ENCODE data around the gene SPTLC2.
A peak's percentile ranks its signal among the peaks of the same experiment; 100 is the strongest.

The SPTLC2 gene

DNA sequence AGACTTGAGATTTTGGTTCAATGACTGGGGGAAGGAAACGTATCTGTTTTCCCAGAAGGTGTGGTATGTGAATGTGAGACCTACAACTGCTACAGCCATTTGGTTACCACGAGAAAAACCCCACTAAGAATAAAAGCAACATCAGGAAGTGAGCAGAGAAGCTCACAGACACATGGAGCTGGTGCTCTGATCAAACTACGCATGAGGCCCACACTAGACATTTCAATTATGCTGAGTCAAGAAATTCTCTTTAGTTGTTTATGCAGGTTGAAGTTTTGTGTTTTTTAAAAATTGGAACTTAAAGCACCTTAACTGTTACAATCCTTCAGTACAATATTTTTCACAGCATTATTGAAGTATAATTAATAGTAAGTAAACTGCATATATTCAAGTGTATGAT lies 8.9 kb upstream of the SPTLC2 start:
- Histone ChIP-seq H3K9me3 (ENCODE audit: control extremely low read depth in 1 of 5, control insufficient read depth in 4 of 5, insufficient read depth in 2 of 5, low read depth in 1 of 5, low read length in 4 of 5) (peaks cover 0 to 3% (median 0%) of the 10 kb centered on the region in 5 experiments), H3K4me3 (ENCODE audit: control insufficient read depth in 1 of 7, extremely low read depth in 1 of 7, insufficient read depth in 4 of 7, low read depth in 2 of 7, low read length in 6 of 7) (no peak overlapping the region), H3K4me1 (ENCODE audit: control extremely low read depth in 1 of 4, control insufficient read depth in 4 of 4, insufficient read depth in 4 of 4, low read length in 3 of 4) (no peaks in the 10 kb centered on the region), H3K27me3 (replicated peaks in 2 of 5; ENCODE audit: control insufficient read depth in 4 of 5, insufficient read depth in 5 of 5, low read length in 4 of 5) (no peaks in the 10 kb centered on the region), H3K27ac (ENCODE audit: insufficient read depth in 1 of 2, low read depth in 1 of 2, low read length in 2 of 2, poor library complexity in 1 of 2, severe bottlenecking in 2 of 2) (no peak overlapping the region), H3K36me3 (ENCODE audit: control insufficient read depth in 4 of 4, insufficient read depth in 4 of 4, low read length in 3 of 4) (no peaks in the 10 kb centered on the region)
- ChIA-PET CTCF (interaction anchor here (1.5 kb wide), 1 partner anchor 8 kb away, joined by 4 read pairs; no protein-coding TSS in a partner anchor), POLR2A (no interaction called here)
- WGBS (ENCODE audit: insufficient coverage), result no CpG with 5 or more reads among the region's 3 CpGs
- no peak for DNase-seq

DNA sequence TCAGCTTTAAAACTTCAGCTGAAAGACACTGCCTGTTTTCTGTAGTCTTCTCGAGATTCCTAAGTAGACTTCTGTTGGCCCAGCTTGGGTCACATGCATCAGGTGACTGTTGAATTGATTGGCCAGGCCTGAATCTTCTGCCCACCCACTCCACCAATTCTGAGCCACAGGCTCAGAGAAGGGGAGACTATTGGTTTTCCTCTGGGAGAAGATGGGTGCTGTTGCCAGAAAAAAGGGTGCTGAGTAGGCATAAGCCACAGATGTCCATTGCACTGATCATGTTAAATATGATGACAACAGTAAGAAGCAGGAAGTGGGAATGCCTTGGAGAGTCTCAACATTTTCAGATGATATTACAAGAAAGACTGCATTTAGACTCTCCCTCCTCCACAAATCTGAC lies 6.8 kb upstream of the SPTLC2 start:
- WGBS (ENCODE audit: insufficient coverage), result 100% methylated on average over 1 of the region's 1 CpG
- Histone ChIP-seq H3K36me3 (ENCODE audit: control insufficient read depth in 4 of 4, insufficient read depth in 4 of 4, low read length in 3 of 4) (no peaks in the 10 kb centered on the region), H3K4me1 (ENCODE audit: control extremely low read depth in 1 of 4, control insufficient read depth in 4 of 4, insufficient read depth in 4 of 4, low read length in 3 of 4) (peaks cover 0 to 4% (median 0%) of the 10 kb centered on the region in 4 experiments), H3K4me3 (ENCODE audit: control insufficient read depth in 1 of 7, extremely low read depth in 1 of 7, insufficient read depth in 4 of 7, low read depth in 2 of 7, low read length in 6 of 7) (no peak overlapping the region), H3K27me3 (replicated peaks in 2 of 5; ENCODE audit: control insufficient read depth in 4 of 5, insufficient read depth in 5 of 5, low read length in 4 of 5) (no peaks in the 10 kb centered on the region), H3K9me3 (ENCODE audit: control extremely low read depth in 1 of 5, control insufficient read depth in 4 of 5, insufficient read depth in 2 of 5, low read depth in 1 of 5, low read length in 4 of 5) (no peaks in the 10 kb centered on the region), H3K27ac (ENCODE audit: insufficient read depth in 1 of 2, low read depth in 1 of 2, low read length in 2 of 2, poor library complexity in 1 of 2, severe bottlenecking in 2 of 2) (no peak overlapping the region)
- DNase-seq, result no peak
- POLR2A ChIA-PET, result interaction anchor here (0.6 kb wide), 1 partner anchor 29 kb away, joined by 4 read pairs; no protein-coding TSS in a partner anchor
- CTCF ChIA-PET, result no interaction called here

DNA sequence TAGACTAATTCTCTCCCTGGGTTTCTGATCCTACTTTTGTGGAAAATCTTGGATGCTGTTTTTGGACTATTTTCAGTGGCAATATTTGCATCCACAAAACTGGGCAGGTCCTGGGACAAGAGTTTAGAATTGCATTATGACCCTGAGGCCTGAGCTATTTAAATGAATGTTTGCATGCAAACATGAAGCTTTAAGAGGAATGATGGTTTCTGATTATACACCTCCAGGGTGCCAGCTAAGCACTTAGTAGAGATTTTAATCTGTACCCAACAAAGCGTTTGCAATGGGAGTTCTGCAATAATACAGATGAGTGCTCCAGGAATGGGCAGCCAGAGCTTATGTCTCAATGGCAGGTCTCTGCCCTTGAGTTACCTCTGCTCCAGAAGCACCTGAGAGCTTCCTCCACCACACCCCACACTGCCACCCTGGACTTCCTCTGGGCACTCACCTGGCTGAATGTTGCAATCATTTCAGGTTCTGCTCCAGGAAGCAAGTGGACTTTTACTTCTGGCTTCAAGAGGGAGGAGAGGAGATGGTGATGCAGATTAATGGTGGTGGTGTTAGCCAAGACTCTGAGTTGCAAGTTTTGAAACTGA lies 6.0 kb upstream of the SPTLC2 start:
- H3K27ac ChIP-seq (ENCODE audit: insufficient read depth in 1 of 2, low read depth in 1 of 2, low read length in 2 of 2, poor library complexity in 1 of 2, severe bottlenecking in 2 of 2), result no peak overlapping the region
- no peaks in the 10 kb centered on the region for H3K36me3 ChIP-seq (ENCODE audit: control insufficient read depth in 4 of 4, insufficient read depth in 4 of 4, low read length in 3 of 4)
- H3K4me3 ChIP-seq (ENCODE audit: control insufficient read depth in 1 of 7, extremely low read depth in 1 of 7, insufficient read depth in 4 of 7, low read depth in 2 of 7, low read length in 6 of 7), result no peak overlapping the region
- no peaks in the 10 kb centered on the region for H3K9me3 ChIP-seq (ENCODE audit: control extremely low read depth in 1 of 5, control insufficient read depth in 4 of 5, insufficient read depth in 2 of 5, low read depth in 1 of 5, low read length in 4 of 5)
- ChIA-PET CTCF (interaction anchor here (0.6 to 1.1 kb wide), 3 partner anchors 9 to 71 kb away, joined by 3 to 4 read pairs (median 3); no protein-coding TSS in a partner anchor), POLR2A (interaction anchor here (0.6 kb wide), 1 partner anchor 30 kb away, joined by 4 read pairs; no protein-coding TSS in a partner anchor)
- peaks cover 0 to 4% (median 0%) of the 10 kb centered on the region in 4 experiments for H3K4me1 ChIP-seq (ENCODE audit: control extremely low read depth in 1 of 4, control insufficient read depth in 4 of 4, insufficient read depth in 4 of 4, low read length in 3 of 4)
- WGBS (ENCODE audit: insufficient coverage), result no CpG with 5 or more reads among the region's 1 CpG
- no peak for DNase-seq
- no peaks in the 10 kb centered on the region for H3K27me3 ChIP-seq (replicated peaks in 2 of 5; ENCODE audit: control insufficient read depth in 4 of 5, insufficient read depth in 5 of 5, low read length in 4 of 5)

DNA sequence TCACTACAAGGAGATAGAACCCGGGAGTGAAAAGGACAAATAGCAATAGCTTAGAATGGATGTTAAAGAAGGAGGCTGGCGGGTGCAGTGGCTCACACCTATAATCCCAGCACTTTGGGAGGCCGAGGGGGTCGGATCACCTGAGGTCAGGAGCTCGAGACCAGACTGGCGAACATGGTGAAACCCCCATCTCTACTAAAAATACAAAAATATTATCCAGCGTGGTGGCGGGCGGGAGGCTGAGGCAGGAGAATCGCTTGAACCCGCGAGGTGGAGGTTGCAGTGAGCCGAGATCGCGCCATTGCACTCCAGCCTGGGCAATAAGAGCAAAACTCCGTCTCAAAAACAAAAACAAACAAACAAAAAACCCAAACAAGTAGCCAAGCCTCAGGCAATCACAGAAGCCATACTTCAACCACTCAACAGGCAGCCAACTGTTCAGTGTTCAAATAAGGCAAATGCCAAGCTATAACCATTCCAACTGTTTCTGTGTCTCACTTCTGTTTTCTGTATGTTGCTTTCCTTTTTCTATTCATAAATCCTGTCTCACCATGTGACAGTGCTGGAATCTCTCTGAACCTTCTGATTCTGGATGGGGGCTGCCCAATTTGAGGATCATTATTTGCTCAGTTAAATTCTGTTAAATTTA lies 3.9 kb upstream of the SPTLC2 start:
- H3K4me1 ChIP-seq (ENCODE audit: control extremely low read depth in 1 of 4, control insufficient read depth in 4 of 4, insufficient read depth in 4 of 4, low read length in 3 of 4), result peaks cover 0 to 8% (median under 1%) of the 10 kb centered on the region in 4 experiments
- POLR2A ChIA-PET, result no interaction called here
- 92% methylated on average over 14 of the region's 16 CpGs for WGBS (ENCODE audit: insufficient coverage)
- H3K27me3 ChIP-seq (replicated peaks in 2 of 5; ENCODE audit: control insufficient read depth in 4 of 5, insufficient read depth in 5 of 5, low read length in 4 of 5), result no peaks in the 10 kb centered on the region
- CTCF ChIA-PET, result interaction anchor here (0.9 kb wide), 2 partner anchors 44 to 56 kb away, joined by 4 read pairs; no protein-coding TSS in a partner anchor
- no peak for DNase-seq
- no peak overlapping the region for H3K4me3 ChIP-seq (ENCODE audit: control insufficient read depth in 1 of 7, extremely low read depth in 1 of 7, insufficient read depth in 4 of 7, low read depth in 2 of 7, low read length in 6 of 7)
- H3K27ac ChIP-seq (ENCODE audit: insufficient read depth in 1 of 2, low read depth in 1 of 2, low read length in 2 of 2, poor library complexity in 1 of 2, severe bottlenecking in 2 of 2), result no peak overlapping the region
- no peaks in the 10 kb centered on the region for H3K36me3 ChIP-seq (ENCODE audit: control insufficient read depth in 4 of 4, insufficient read depth in 4 of 4, low read length in 3 of 4)
- H3K9me3 ChIP-seq (ENCODE audit: control extremely low read depth in 1 of 5, control insufficient read depth in 4 of 5, insufficient read depth in 2 of 5, low read depth in 1 of 5, low read length in 4 of 5), result no peaks in the 10 kb centered on the region

DNA sequence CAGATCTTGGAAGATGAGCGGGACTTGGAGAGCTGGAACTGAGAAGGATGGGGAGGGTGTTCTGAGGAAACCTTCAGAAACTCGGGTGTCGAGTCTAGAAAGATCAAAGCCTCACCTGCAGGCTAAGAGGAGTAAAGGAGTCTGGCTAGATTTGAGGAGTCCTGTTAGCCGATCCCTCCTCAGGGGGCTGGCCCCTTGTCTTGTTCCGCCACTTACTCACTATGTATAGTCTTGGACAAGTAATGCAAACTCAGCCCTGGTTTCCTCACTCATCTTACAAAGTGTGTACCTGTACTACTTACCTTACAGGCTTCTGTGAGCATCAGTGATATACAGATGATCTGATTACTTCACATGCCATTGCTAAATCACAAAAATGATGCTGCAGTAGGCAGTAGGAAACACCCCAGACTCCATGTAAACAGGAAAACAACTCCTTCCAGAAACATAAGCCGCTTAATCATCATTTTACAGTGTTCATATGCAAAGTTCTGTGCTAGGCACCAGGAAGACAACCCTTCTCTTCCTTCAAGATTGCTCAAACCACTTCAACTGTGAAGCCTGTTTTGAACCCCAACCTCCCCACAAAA lies 2.0 kb upstream of the SPTLC2 start:
- Histone ChIP-seq H3K4me3 (ENCODE audit: control insufficient read depth in 1 of 7, extremely low read depth in 1 of 7, insufficient read depth in 4 of 7, low read depth in 2 of 7, low read length in 6 of 7) (no peak overlapping the region), H3K27me3 (replicated peaks in 2 of 5; ENCODE audit: control insufficient read depth in 4 of 5, insufficient read depth in 5 of 5, low read length in 4 of 5) (no peaks in the 10 kb centered on the region), H3K27ac (ENCODE audit: insufficient read depth in 1 of 2, low read depth in 1 of 2, low read length in 2 of 2, poor library complexity in 1 of 2, severe bottlenecking in 2 of 2) (no peak overlapping the region), H3K9me3 (ENCODE audit: control extremely low read depth in 1 of 5, control insufficient read depth in 4 of 5, insufficient read depth in 2 of 5, low read depth in 1 of 5, low read length in 4 of 5) (no peaks in the 10 kb centered on the region), H3K4me1 (ENCODE audit: control extremely low read depth in 1 of 4, control insufficient read depth in 4 of 4, insufficient read depth in 4 of 4, low read length in 3 of 4) (peaks cover 7 to 16% (median 13%) of the 10 kb centered on the region in 4 experiments), H3K36me3 (ENCODE audit: control insufficient read depth in 4 of 4, insufficient read depth in 4 of 4, low read length in 3 of 4) (peaks cover 0 to 6% (median 0%) of the 10 kb centered on the region in 4 experiments)
- DNase-seq, result no peak
- ChIA-PET CTCF (interaction anchor here (0.5 to 1.7 kb wide), 11 partner anchors 10 to 1404 kb away, joined by 3 to 7 read pairs (median 3); partner anchors contain the start of genes SAMD15 and TMED8), POLR2A (no interaction called here)
- 94% methylated on average over 6 of the region's 6 CpGs for WGBS (ENCODE audit: insufficient coverage)

DNA sequence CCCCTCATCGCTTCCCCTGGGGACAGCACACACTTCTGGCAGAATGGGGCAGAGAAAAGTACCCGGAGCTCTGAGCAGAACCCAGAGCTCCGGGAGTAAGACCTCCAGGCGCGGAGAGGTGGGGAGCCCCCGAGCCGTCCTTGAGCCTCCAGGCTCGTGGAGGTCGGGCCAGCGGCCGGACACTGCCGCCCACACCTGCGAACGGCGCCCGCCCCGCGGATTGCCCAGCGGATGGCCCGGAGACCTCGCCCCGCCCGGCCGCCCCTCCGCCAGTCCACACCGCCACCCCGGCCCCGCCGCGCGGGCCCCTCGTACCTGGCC lies 344 bp downstream of the SPTLC2 start:
- Histone ChIP-seq H3K27ac (ENCODE audit: insufficient read depth in 1 of 2, low read depth in 1 of 2, low read length in 2 of 2, poor library complexity in 1 of 2, severe bottlenecking in 2 of 2) (peak overlapping the region; percentile 70 to 83), H3K4me1 (ENCODE audit: control extremely low read depth in 1 of 4, control insufficient read depth in 4 of 4, insufficient read depth in 4 of 4, low read length in 3 of 4) (peaks cover 17 to 32% (median 26%) of the 10 kb centered on the region in 4 experiments), H3K27me3 (replicated peaks in 2 of 5; ENCODE audit: control insufficient read depth in 4 of 5, insufficient read depth in 5 of 5, low read length in 4 of 5) (no peaks in the 10 kb centered on the region), H3K9me3 (ENCODE audit: control extremely low read depth in 1 of 5, control insufficient read depth in 4 of 5, insufficient read depth in 2 of 5, low read depth in 1 of 5, low read length in 4 of 5) (no peaks in the 10 kb centered on the region), H3K36me3 (ENCODE audit: control insufficient read depth in 4 of 4, insufficient read depth in 4 of 4, low read length in 3 of 4) (peaks cover 0 to 8% (median 0%) of the 10 kb centered on the region in 4 experiments), H3K4me3 (ENCODE audit: control insufficient read depth in 1 of 7, extremely low read depth in 1 of 7, insufficient read depth in 4 of 7, low read depth in 2 of 7, low read length in 6 of 7) (peak overlapping the region; percentile 80 to 99 (median 95))
- CTCF ChIA-PET, result interaction anchor here (1.3 to 1.7 kb wide), 3 partner anchors 21 to 157 kb away, joined by 3 to 4 read pairs (median 3); no protein-coding TSS in a partner anchor
- 0% methylated on average over 31 of the region's 32 CpGs for WGBS (ENCODE audit: insufficient coverage)
- DNase-seq, result no peak
- POLR2A ChIA-PET, result no interaction called here

Data from common myeloid progenitor, CD34-positive (primary cell).